Mammary epithelial cell (primary cell): Measurements from ENCODE around the gene ELP5.

Source experiments
- EZH2 ChIP-seq: IDR thresholded peaks from 2 replicates; pipeline ENCODE4 v1.6.1; 2012; ENCODE audit warnings: low read length, inconsistent platforms, borderline replicate concordance
- TF ChIP-seq, protein P1 (sequence below), 2 donors: IDR thresholded peaks in 1 of 2; conservative IDR thresholded peaks in 1 of 2; 2 replicates each; pipeline ENCODE4 v1.5.1; 2011 to 2012; ENCODE audit warnings: inconsistent platforms in 2 of 2, low read length in 2 of 2, mild to moderate bottlenecking in 2 of 2, control low read depth in 1 of 2, low read depth in 1 of 2; ENCODE audit not compliant: insufficient read depth in 1 of 2; ENCODE audit errors: extremely low read depth in 1 of 2

DNA sequence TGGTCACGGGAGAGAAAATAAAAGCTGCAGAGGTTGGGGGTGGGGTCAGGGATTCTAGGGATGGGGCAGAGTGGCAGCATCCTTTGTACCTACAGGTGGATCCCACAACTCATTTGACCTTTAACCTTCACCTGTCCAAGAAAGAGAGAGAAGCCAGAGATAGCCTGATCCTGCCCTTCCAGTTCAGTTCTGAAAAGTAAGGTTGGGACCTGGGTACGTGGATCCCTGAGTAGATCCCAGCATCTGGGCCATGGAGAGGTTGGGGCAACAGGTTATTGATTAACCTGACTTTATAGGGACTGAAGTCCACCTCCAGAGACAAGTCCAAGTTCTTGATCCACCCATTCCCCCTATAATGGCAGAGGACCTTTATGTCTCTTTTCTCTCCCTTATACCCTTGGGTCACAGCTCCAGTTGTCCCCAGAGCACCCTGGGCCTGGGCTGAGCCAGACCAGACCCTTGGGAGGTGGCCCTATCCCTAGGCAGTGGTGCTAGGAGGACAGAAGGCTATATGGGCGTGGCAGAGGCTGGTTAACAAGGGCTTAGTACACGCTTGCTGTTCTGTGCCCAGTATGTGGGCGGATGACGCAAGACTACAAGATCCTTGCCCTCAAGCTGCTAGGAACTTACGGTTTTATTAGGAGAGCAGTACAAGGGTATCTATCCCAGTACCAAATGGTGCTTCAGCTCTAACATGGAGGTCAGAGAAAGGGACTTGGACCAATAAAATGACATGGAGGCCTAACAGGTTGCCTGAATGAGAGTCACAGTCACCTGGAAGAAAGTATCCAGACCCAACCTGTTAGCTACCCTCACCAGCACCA, 6.9 kb downstream of the ELP5 start:
- TF ChIP-seq, protein P1, sequence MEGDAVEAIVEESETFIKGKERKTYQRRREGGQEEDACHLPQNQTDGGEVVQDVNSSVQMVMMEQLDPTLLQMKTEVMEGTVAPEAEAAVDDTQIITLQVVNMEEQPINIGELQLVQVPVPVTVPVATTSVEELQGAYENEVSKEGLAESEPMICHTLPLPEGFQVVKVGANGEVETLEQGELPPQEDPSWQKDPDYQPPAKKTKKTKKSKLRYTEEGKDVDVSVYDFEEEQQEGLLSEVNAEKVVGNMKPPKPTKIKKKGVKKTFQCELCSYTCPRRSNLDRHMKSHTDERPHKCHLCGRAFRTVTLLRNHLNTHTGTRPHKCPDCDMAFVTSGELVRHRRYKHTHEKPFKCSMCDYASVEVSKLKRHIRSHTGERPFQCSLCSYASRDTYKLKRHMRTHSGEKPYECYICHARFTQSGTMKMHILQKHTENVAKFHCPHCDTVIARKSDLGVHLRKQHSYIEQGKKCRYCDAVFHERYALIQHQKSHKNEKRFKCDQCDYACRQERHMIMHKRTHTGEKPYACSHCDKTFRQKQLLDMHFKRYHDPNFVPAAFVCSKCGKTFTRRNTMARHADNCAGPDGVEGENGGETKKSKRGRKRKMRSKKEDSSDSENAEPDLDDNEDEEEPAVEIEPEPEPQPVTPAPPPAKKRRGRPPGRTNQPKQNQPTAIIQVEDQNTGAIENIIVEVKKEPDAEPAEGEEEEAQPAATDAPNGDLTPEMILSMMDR (conservative IDR thresholded peaks at IDR 0.05 in 1 of 2, IDR thresholded peaks at IDR 0.05 in 1 of 2; ENCODE audit: extremely low read depth in 1 of 2, insufficient read depth in 1 of 2, low read depth in 1 of 2, low read length in 2 of 2) = no peak
- TF ChIP-seq EZH2 = no peak
